Stimulated activated CD8-positive, alpha-beta memory T cell treated with anti-CD3 and anti-CD28 coated beads, Interleukin-4, amount 100 ng/mL, for 48 hours (primary cell): ENCODE measurements around the gene KLHL17.

Source experiments
- DNase-seq: peaks from one replicate; pipeline ENCODE4 v3.0.0-alpha.2; 2020

Gene KLHL17

DNA sequence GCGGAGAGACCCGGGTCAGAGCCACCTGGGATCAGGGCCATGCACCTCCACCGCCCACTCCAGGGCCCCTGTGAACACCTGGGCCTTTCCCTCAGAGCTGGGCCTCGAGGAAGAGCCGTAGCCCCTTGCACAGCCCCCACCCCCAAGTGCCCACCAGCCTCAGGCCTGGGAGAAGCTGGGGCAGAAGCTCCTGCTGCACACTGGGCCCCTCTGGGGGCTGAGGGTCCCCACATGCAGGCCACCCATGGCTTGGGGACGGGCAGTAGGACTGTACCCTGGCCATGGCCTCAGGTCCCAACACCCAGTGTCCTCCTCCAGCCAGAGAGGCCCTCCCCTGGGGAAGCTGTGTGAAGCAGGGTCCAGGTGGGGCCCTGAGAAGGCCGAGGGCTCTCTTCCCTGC is 7.8 kb upstream of the KLHL17 start:
- no peak for DNase-seq

DNA sequence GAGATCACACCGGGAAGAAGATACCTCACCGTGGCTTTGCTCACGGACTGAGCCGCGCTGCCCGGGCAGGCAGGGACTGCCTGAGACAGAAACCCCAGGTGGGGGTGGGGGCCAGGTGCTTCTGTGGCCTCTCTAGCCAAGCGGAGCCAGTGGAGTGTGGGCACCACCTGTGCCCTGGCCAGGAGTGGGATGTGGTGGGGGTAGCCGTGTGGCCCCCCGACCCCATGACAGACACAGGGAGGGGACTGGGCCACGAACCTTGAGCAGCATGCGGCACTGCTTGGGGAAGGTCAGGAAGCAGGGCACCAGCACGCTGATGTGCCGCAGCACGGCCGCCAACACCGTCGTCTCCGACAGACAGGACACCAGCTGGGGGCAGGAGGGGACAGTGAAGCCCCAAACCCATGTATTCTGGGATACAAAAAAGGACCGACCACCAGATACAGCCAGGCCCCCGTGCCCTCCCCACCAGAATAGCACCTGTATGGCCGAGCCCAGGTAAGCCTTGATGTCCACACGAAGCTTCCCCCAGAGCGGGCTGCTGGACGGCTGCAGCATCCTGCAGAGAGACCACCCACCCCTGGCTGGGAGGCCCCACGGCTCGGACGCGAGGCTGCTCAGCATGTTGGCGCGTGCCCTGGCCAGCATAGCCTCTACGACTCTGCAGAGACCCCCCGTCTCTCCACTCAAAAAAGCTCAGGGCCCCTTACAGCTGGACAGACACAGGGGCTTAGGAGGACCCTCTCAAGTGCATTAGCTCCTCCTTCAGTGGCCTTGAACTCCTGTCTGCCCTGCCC is 6.7 kb upstream of the KLHL17 start:
- DNase-seq: no peak

DNA sequence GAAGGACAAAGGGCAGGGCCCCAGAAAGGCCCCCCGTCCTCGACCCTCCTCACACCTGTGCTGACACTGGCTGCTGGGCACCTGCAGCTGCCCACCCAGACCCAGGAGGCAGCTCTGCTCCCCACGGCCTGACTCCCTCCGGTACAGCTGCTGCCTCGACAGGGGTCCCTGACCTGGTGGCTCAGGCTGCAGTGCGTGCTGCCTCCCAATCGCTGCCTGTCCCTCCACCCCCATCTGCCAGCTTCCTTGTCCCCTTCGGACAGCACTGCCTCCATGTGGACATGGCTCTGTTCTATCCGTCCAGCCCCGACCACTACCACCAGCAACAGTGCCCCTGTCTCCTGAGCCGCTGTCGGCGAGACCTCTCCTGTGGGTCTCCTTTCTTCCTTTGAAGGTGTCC is 5.5 kb upstream of the KLHL17 start:
- no peak for DNase-seq

- no peak for DNase-seq
These were observed 4.9 kb upstream of the KLHL17 start for GRCh38 chr1:955474-955873.

- DNase-seq: no peak
These were observed 3.7 kb upstream of the KLHL17 start for GRCh38 chr1:956636-957035.

- peak; percentile 98 for DNase-seq
These were observed 1.3 kb upstream of the KLHL17 start, which contains the start of gene NOC2L for GRCh38 chr1:958823-959730. Gene NOC2L (minus strand): TSS chr1:959256. CDS start chr1:959240, 16 bp downstream.

DNA sequence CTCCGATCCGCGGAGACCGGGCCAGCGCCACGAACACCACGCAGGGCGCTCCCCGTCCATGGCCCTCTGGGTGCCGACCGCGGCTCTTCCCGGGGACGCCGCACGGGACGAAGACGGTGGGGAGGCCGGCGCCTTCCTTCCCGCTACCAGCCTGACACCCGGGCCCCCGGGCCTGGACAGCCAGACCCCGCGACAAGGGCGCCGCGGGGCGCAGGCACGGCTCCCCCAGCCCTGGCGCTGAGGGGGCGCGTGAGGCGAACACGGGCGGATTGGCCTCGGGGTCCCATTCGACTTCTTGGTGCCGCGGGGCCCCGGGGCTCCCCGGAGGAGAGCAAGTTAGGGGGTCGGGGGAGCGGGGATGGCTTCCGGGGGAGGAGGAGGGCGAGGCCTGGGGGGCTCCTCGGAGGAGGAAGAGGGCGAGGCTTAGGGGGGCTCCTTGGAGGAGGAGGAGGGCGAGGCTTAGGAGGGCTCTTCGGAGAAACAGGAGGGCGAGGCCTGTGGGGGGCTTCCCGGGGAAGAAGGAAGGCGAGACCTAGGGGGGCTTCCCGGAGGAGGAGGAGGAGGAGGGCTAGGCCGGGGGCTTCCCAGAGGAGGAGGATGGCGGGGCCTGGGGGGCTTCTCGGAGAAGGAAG is 537 bp upstream of the KLHL17 start:
- no peak for DNase-seq

GRCh38 chr1:961132-961669 is 817 bp downstream of the KLHL17 start:
- no peak for DNase-seq

- no peak for DNase-seq
These were observed 2.3 kb downstream of the KLHL17 start for GRCh38 chr1:962381-963300.

DNA sequence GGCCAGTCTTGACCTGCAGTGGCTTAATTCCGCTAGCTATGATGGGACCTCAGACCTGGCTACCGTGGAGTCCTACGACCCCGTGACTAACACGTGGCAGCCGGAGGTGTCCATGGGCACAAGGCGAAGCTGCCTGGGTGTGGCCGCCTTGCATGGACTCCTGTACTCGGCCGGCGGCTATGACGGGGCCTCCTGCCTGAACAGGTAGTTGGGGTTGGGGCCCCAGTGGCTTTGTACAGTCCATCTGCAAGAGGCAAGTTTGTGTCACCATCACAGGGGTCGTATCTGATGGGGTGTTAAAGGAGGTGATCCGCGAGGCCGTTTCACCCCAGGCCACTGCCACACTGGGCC is 2.9 kb downstream of the KLHL17 start:
- DNase-seq: no peak

GRCh38 chr1:963746-964525 is 3.6 kb downstream of the KLHL17 start:
- DNase-seq: no peak

DNA sequence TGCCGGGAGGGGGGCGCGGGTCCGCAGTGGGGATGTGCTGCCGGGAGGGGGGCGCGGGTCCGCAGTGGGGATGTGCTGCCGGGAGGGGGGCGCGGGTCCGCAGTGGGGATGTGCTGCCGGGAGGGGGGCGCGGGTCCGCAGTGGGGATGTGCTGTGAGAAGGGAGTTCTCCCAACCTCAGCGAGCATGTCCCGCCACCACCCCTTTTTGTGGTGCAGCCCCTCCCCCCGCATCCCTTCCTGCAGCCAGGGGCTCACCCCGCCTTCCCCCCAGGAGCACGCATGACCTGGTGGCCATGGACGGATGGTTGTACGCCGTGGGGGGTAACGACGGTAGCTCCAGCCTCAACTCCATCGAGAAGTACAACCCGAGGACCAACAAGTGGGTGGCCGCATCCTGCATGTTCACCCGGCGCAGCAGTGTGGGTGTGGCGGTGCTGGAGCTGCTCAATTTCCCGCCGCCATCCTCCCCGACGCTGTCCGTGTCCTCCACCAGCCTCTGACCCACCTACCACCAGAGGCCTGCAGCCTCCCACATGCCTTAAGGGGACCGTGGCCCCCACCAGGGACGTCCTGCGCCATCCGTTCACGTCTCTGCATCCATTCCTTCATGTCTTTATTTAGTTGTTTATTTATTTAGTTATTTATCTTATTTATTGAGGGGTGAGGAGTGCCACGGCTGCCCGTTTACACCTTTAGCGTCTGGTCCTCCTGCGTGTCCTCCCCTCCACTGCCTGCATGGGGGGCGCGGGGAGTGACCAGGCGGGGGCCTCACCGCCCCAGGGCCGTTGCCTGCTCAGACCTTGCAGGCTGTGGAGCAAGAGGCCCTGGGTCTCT is 4.5 kb downstream of the KLHL17 start:
- no peak for DNase-seq

- DNase-seq: no peak
These were observed 5.2 kb downstream of the KLHL17 start for GRCh38 chr1:965526-966134.

DNA sequence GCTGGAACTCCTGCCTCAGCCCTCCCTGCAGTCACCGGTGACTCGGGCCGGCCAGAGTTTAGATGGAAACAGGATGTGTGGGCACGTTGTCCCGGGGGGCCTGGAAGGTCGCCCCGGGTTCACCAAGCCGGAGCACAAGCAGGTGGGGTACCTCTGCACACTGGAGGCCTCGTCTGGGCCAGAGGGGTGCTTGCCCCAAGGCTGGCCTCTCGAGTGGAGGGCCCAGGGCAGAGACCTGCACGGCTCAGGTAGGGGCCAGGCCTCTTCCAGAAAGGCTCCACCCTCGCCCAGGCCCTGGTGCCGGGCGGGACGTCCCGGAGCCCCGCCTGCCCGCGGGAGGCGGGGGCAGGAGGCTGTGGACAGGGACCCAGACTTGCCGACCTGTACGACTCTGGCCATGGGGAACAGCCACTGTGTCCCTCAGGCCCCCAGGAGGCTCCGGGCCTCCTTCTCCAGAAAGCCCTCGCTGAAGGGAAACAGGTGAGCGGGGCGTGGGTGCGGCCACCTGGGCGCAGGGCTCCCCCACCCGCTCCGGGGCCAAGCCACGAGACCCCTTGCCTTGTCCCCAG is 5.8 kb downstream of the KLHL17 start, which contains the start of gene PLEKHN1:
PLEKHN1 (plus strand) TSS at position 348 of the 569 bp plus-strand sequence; CDS start at position 398, 50 bp downstream.
- peak; percentile 61 for DNase-seq

- DNase-seq: peak; percentile 91
These were observed 6.4 kb downstream of the KLHL17 start for GRCh38 chr1:966704-967300.

- no peak for DNase-seq
These were observed 7.3 kb downstream of the KLHL17 start for GRCh38 chr1:967466-968343.

- no peak for DNase-seq
These were observed 9.0 kb downstream of the KLHL17 start for GRCh38 chr1:969260-969855.
